ENCODE results near the gene EXOC2.

The EXOC2 gene

GRCh38 chr6:650098-650497 is 42.8 kb downstream of the EXOC2 start:
- TF ChIP-seq TEAD4 (IDR thresholded peaks at IDR 0.05), result no peak
- TF ChIP-seq FOXM1 (IDR thresholded peaks at IDR 0.05; ENCODE audit: borderline replicate concordance, low read depth), result no peak
- TF ChIP-seq YY1 (IDR thresholded peaks at IDR 0.05; ENCODE audit: low read depth), result no peak
- no peak for TF ChIP-seq EP300 (IDR thresholded peaks at IDR 0.05; ENCODE audit: borderline replicate concordance)
- no peak for TF ChIP-seq CREB1 (IDR thresholded peaks at IDR 0.05; ENCODE audit: low read depth)
- TF ChIP-seq RAD21 (IDR thresholded peaks at IDR 0.05; ENCODE audit: low read depth), result no peak
- TF ChIP-seq MAX (IDR thresholded peaks at IDR 0.05), result no peak
- no peak for TF ChIP-seq CEBPB (IDR thresholded peaks at IDR 0.05)
- no peak for TF ChIP-seq TCF12 (IDR thresholded peaks at IDR 0.05; ENCODE audit: low read depth)
- TF ChIP-seq ZBTB7A (IDR thresholded peaks at IDR 0.05; ENCODE audit: low read depth), result no peak

GRCh38 chr6:642805-643204 is 50.1 kb downstream of the EXOC2 start:
- no peak for TF ChIP-seq EGR1 (IDR thresholded peaks at IDR 0.05)
- no peak for TF ChIP-seq NFIC (IDR thresholded peaks at IDR 0.05)
- no peak for TF ChIP-seq MAX (IDR thresholded peaks at IDR 0.05)
- no peak for TF ChIP-seq RAD21 (IDR thresholded peaks at IDR 0.05; ENCODE audit: low read depth)
- no peak for TF ChIP-seq TCF12 (IDR thresholded peaks at IDR 0.05; ENCODE audit: low read depth)
- no peak for TF ChIP-seq REST (IDR thresholded peaks at IDR 0.05; ENCODE audit: low read depth)
- TF ChIP-seq TAF1 (IDR thresholded peaks at IDR 0.05; ENCODE audit: low read depth), result no peak
- no peak for TF ChIP-seq CEBPB (IDR thresholded peaks at IDR 0.05)
- TF ChIP-seq FOXM1 (IDR thresholded peaks at IDR 0.05; ENCODE audit: borderline replicate concordance, low read depth), result no peak
- no peak for TF ChIP-seq EP300 (IDR thresholded peaks at IDR 0.05; ENCODE audit: borderline replicate concordance)
- TF ChIP-seq CREB1 (IDR thresholded peaks at IDR 0.05; ENCODE audit: low read depth), result no peak
- TF ChIP-seq TEAD4 (IDR thresholded peaks at IDR 0.05), result no peak
- TF ChIP-seq ZBTB7A (IDR thresholded peaks at IDR 0.05; ENCODE audit: low read depth), result no peak

GRCh38 chr6:641225-641985 is 51.5 kb downstream of the EXOC2 start:
- no peak for TF ChIP-seq EGR1 (IDR thresholded peaks at IDR 0.05)
- TF ChIP-seq ZBTB7A (IDR thresholded peaks at IDR 0.05; ENCODE audit: low read depth), result no peak
- no peak for TF ChIP-seq TEAD4 (IDR thresholded peaks at IDR 0.05)
- TF ChIP-seq FOXM1 (IDR thresholded peaks at IDR 0.05; ENCODE audit: borderline replicate concordance, low read depth), result no peak
- no peak for TF ChIP-seq YY1 (IDR thresholded peaks at IDR 0.05; ENCODE audit: low read depth)
- no peak for TF ChIP-seq NFIC (IDR thresholded peaks at IDR 0.05)
- no peak for TF ChIP-seq CEBPB (IDR thresholded peaks at IDR 0.05)
- TF ChIP-seq CREB1 (IDR thresholded peaks at IDR 0.05; ENCODE audit: low read depth), result no peak
- no peak for TF ChIP-seq RAD21 (IDR thresholded peaks at IDR 0.05; ENCODE audit: low read depth)
- TF ChIP-seq TAF1 (IDR thresholded peaks at IDR 0.05; ENCODE audit: low read depth), result no peak
- TF ChIP-seq EP300 (IDR thresholded peaks at IDR 0.05; ENCODE audit: borderline replicate concordance), result no peak
- TF ChIP-seq USF1 (IDR thresholded peaks at IDR 0.05), result no peak
- no peak for TF ChIP-seq TCF12 (IDR thresholded peaks at IDR 0.05; ENCODE audit: low read depth)
- no peak for TF ChIP-seq REST (IDR thresholded peaks at IDR 0.05; ENCODE audit: low read depth)
- TF ChIP-seq MAX (IDR thresholded peaks at IDR 0.05), result no peak

- no peak for TF ChIP-seq TAF1 (IDR thresholded peaks at IDR 0.05; ENCODE audit: low read depth)
- TF ChIP-seq NFIC (IDR thresholded peaks at IDR 0.05), result no peak
- TF ChIP-seq MAX (IDR thresholded peaks at IDR 0.05), result no peak
Measured at GRCh38 chr6:636488-636887, 56.5 kb downstream of the EXOC2 start.

- TF ChIP-seq REST (IDR thresholded peaks at IDR 0.05; ENCODE audit: low read depth), result no peak
- no peak for TF ChIP-seq YY1 (IDR thresholded peaks at IDR 0.05; ENCODE audit: low read depth)
- no peak for TF ChIP-seq RAD21 (IDR thresholded peaks at IDR 0.05; ENCODE audit: low read depth)
- TF ChIP-seq CEBPB (IDR thresholded peaks at IDR 0.05), result no peak
- no peak for TF ChIP-seq USF1 (IDR thresholded peaks at IDR 0.05)
- no peak for TF ChIP-seq TCF12 (IDR thresholded peaks at IDR 0.05; ENCODE audit: low read depth)
- no peak for TF ChIP-seq TEAD4 (IDR thresholded peaks at IDR 0.05)
- TF ChIP-seq CREB1 (IDR thresholded peaks at IDR 0.05; ENCODE audit: low read depth), result no peak
- no peak for TF ChIP-seq EGR1 (IDR thresholded peaks at IDR 0.05)
- TF ChIP-seq MAX (IDR thresholded peaks at IDR 0.05), result no peak
Measured at GRCh38 chr6:635233-635632, 57.7 kb downstream of the EXOC2 start.
